HEK293T (cell line): Measurements from ENCODE around the gene NMNAT2.

ENCODE experiments used
- CTCF ChIA-PET: fragments of 350-600 bp; formaldehyde crosslinking; extraction: SDS; loops from one replicate; lab custom pipeline; 2021; ENCODE audit warnings: antibody characterized with exemption, inconsistent platforms; lab: Yijun Ruan, JAX
- POLR2A ChIA-PET: fragments of 350-600 bp; formaldehyde crosslinking; extraction: SDS; loops from one replicate; lab custom pipeline; 2020; ENCODE audit warnings: antibody characterized with exemption, inconsistent platforms; lab: Yijun Ruan, JAX
- DNase-seq: peaks from one replicate; pipeline ENCODE4 v3.0.0; 2012; ENCODE audit warnings: mixed read lengths; ENCODE audit errors: extremely low spot score
- ARNT ChIP-seq: fragments of 450-650 bp; IDR thresholded peaks from 2 replicates; pipeline ENCODE4 v1.6.1; 2017; ENCODE audit warnings: mild to moderate bottlenecking
- BHLHE40 ChIP-seq: fragments of 450-650 bp; IDR thresholded peaks from 2 replicates; pipeline ENCODE4 v1.6.1; 2016; ENCODE audit warnings: mild to moderate bottlenecking, moderate library complexity, borderline replicate concordance
- CTBP1 ChIP-seq: fragments of 450-650 bp; IDR thresholded peaks from 2 replicates; pipeline ENCODE4 v1.6.1; 2016; ENCODE audit warnings: borderline replicate concordance
- ELF4 ChIP-seq: fragments of 450-650 bp; IDR thresholded peaks from 2 replicates; pipeline ENCODE4 v1.6.1; 2017; ENCODE audit warnings: antibody characterized with exemption
- FOXA1 ChIP-seq: fragments of 450-650 bp; IDR thresholded peaks from 2 replicates; pipeline ENCODE4 v1.6.1; 2016; ENCODE audit warnings: mild to moderate bottlenecking
- FOXK2 ChIP-seq: fragments of 450-650 bp; IDR thresholded peaks from 2 replicates; pipeline ENCODE4 v1.6.1; 2016; ENCODE audit warnings: mild to moderate bottlenecking
- FOXM1 ChIP-seq: fragments of 450-650 bp; IDR thresholded peaks from 2 replicates; pipeline ENCODE4 v1.6.1; 2017; ENCODE audit warnings: mild to moderate bottlenecking, borderline replicate concordance
- HDGF ChIP-seq: fragments of 450-650 bp; IDR thresholded peaks from 2 replicates; pipeline ENCODE4 v1.6.1; 2017; ENCODE audit warnings: antibody characterized with exemption, borderline replicate concordance
- L3MBTL2 ChIP-seq: fragments of 450-650 bp; conservative IDR thresholded peaks from 2 replicates; pipeline ENCODE4 v1.6.1; 2016; ENCODE audit warnings: mild to moderate bottlenecking
- LEF1 ChIP-seq: fragments of 450-650 bp; IDR thresholded peaks from 2 replicates; pipeline ENCODE4 v1.6.1; 2017; ENCODE audit warnings: mild to moderate bottlenecking, borderline replicate concordance
- NFRKB ChIP-seq: fragments of 450-650 bp; IDR thresholded peaks from 2 replicates; pipeline ENCODE4 v1.6.1; 2016; ENCODE audit warnings: mild to moderate bottlenecking, moderate library complexity
- PKNOX1 ChIP-seq: fragments of 450-650 bp; IDR thresholded peaks from 2 replicates; pipeline ENCODE4 v1.6.1; 2016
- SP1 ChIP-seq: fragments of 450-650 bp; IDR thresholded peaks from 2 replicates; pipeline ENCODE4 v1.6.1; 2017
- SUZ12 ChIP-seq: fragments of 450-650 bp; IDR thresholded peaks from 2 replicates; pipeline ENCODE4 v1.6.1; 2016; ENCODE audit warnings: mild to moderate bottlenecking
- TARDBP ChIP-seq: fragments of 450-650 bp; IDR thresholded peaks from 2 replicates; pipeline ENCODE4 v1.6.1; 2016
- ZNF384 ChIP-seq: fragments of 450-650 bp; IDR thresholded peaks from 2 replicates; pipeline ENCODE4 v1.6.1; 2016

Gene NMNAT2

GRCh38 chr1:183365093-183365492 is 53.1 kb downstream of the NMNAT2 start:
- no peak for DNase-seq
- ChIA-PET CTCF (no interaction called here), POLR2A (no interaction called here)
- TF ChIP-seq FOXM1 (no peak), HDGF (no peak), LEF1 (no peak), L3MBTL2 (no peak), BHLHE40 (no peak), NFRKB (no peak), SP1 (no peak), SUZ12 (no peak), ZNF384 (no peak), FOXK2 (no peak), TARDBP (no peak), CTBP1 (no peak), PKNOX1 (no peak), ELF4 (no peak), FOXA1 (no peak)

- no peak for TF ChIP-seq PKNOX1
- no peak for TF ChIP-seq HDGF
- TF ChIP-seq NFRKB = no peak
- no peak for TF ChIP-seq TARDBP
- TF ChIP-seq ARNT = no peak
- no peak for TF ChIP-seq FOXM1
- TF ChIP-seq L3MBTL2 = no peak
- no peak for TF ChIP-seq FOXK2
- CTCF ChIA-PET = no interaction called here
- DNase-seq = no peak
- POLR2A ChIA-PET = no interaction called here
These were observed 54.2 kb downstream of the NMNAT2 start for GRCh38 chr1:183363972-183364371.

- ChIA-PET CTCF (no interaction called here), POLR2A (no interaction called here)
- no peak for DNase-seq
- TF ChIP-seq ELF4 (no peak), NFRKB (no peak), HDGF (no peak), LEF1 (no peak), SUZ12 (no peak), PKNOX1 (no peak), BHLHE40 (no peak)
These were observed 57.1 kb downstream of the NMNAT2 start for GRCh38 chr1:183361081-183361480.

- DNase-seq = no peak
- ChIA-PET CTCF (no interaction called here), POLR2A (no interaction called here)
- TF ChIP-seq FOXK2 (no peak), PKNOX1 (no peak)
These were observed 57.7 kb downstream of the NMNAT2 start for GRCh38 chr1:183360473-183360872.

- no peak for DNase-seq
- POLR2A ChIA-PET = no interaction called here
- CTCF ChIA-PET = no interaction called here
- TF ChIP-seq HDGF (no peak), ZNF384 (no peak), SP1 (no peak), SUZ12 (no peak), NFRKB (no peak)
These were observed 61.5 kb downstream of the NMNAT2 start for GRCh38 chr1:183356534-183357182.

GRCh38 chr1:183355797-183356196 is 62.4 kb downstream of the NMNAT2 start:
- ChIA-PET POLR2A (no interaction called here), CTCF (no interaction called here)
- TF ChIP-seq CTBP1 = no peak
- no peak for TF ChIP-seq ELF4
- DNase-seq = no peak

- CTCF ChIA-PET = no interaction called here
- DNase-seq = no peak
- POLR2A ChIA-PET = no interaction called here
- TF ChIP-seq CTBP1 (no peak), SP1 (no peak), SUZ12 (no peak), LEF1 (no peak), TARDBP (no peak)
These were observed 63.0 kb downstream of the NMNAT2 start for GRCh38 chr1:183355181-183355580.
